Activated effector memory CD4-positive, alpha-beta T cell treated with anti-CD3 and anti-CD28 coated beads, Interleukin-2, amount 50 U/mL, for 16 hours (primary cell): Measurements from ENCODE around the gene BRAT1.

Experiments used
- DNase-seq: peaks from one replicate; pipeline ENCODE4 v3.0.0-alpha.2; 2020

Gene BRAT1

GRCh38 chr7:2559283-2559950 lies 4.1 kb upstream of the BRAT1 start:
- DNase-seq, result peak; percentile 73

- DNase-seq, result peak; percentile 96
Observed at GRCh38 chr7:2558629-2559282, 3.4 kb upstream of the BRAT1 start, which contains the start of gene IQCE. IQCE (plus strand) TSS chr7:2558979; CDS start chr7:2559182, 203 bp downstream.

GRCh38 chr7:2554661-2555111 lies 638 bp downstream of the BRAT1 start:
- DNase-seq, result peak; percentile 59

GRCh38 chr7:2553831-2554581 lies 1.3 kb downstream of the BRAT1 start:
- DNase-seq, result peak; percentile 21

GRCh38 chr7:2553108-2553507 lies 2.2 kb downstream of the BRAT1 start:
- DNase-seq, result peak; percentile 50

GRCh38 chr7:2551418-2551817 lies 3.9 kb downstream of the BRAT1 start:
- DNase-seq, result peak; percentile 6

GRCh38 chr7:2546776-2547586 lies 8.3 kb downstream of the BRAT1 start:
- peak; percentile 50 for DNase-seq

- DNase-seq, result peak; percentile 59
Observed at GRCh38 chr7:2545746-2546425, 9.4 kb downstream of the BRAT1 start.

GRCh38 chr7:2544541-2545188 lies 10.7 kb downstream of the BRAT1 start:
- peak; percentile 33 for DNase-seq

- DNase-seq, result peak; percentile 54
Observed at GRCh38 chr7:2542916-2543871, 12.1 kb downstream of the BRAT1 start.

GRCh38 chr7:2542011-2542915 lies 13.1 kb downstream of the BRAT1 start:
- DNase-seq, result peak; percentile 55

- DNase-seq, result peak; percentile 60
Observed at GRCh38 chr7:2541291-2542010, 13.9 kb downstream of the BRAT1 start.

GRCh38 chr7:2540641-2541051 lies 14.7 kb downstream of the BRAT1 start:
- DNase-seq, result peak; percentile 61

GRCh38 chr7:2540133-2540532 lies 15.2 kb downstream of the BRAT1 start:
- no peak for DNase-seq

GRCh38 chr7:2539031-2539911 lies 16.1 kb downstream of the BRAT1 start:
- peak; percentile 60 for DNase-seq

- DNase-seq, result peak; percentile 62
Observed at GRCh38 chr7:2537981-2538851, 17.1 kb downstream of the BRAT1 start.
